ENCODE measurements around the gene MACROD2. TPM values are rescaled to one million over a fixed set of nuclear protein-coding genes. Genes with fewer than 3 reads are reported as not detected.

The MACROD2 gene
- polyA plus RNA-seq, 1 experiment = 0.47 TPM

- H3K27me3 ChIP-seq (ENCODE audit: control insufficient read depth, insufficient read depth, low read length) = no peaks in the 10 kb centered on the region
- H3K4me3 ChIP-seq (ENCODE audit: low read depth, low read length) = no peak overlapping the region
- ChIA-PET POLR2A (no interaction called here), CTCF (no interaction called here)
- no peak for TF ChIP-seq CTCF (IDR thresholded peaks at IDR 0.05; ENCODE audit: insufficient read depth, low read depth, low read length)
- no peak for DNase-seq (ENCODE audit: low read depth)
- no peaks in the 10 kb centered on the region for H3K36me3 ChIP-seq (ENCODE audit: control insufficient read depth, insufficient read depth, low read length)
These were observed 1262.2 kb downstream of the MACROD2 start for GRCh38 chr20:15257569-15257870.

- ChIA-PET CTCF (no interaction called here), POLR2A (no interaction called here)
- DNase-seq (ENCODE audit: low read depth) = no peak
- no peak for TF ChIP-seq CTCF (IDR thresholded peaks at IDR 0.05; ENCODE audit: insufficient read depth, low read depth, low read length)
- Histone ChIP-seq H3K4me3 (ENCODE audit: low read depth, low read length) (no peak overlapping the region), H3K36me3 (ENCODE audit: control insufficient read depth, insufficient read depth, low read length) (no peaks in the 10 kb centered on the region), H3K27me3 (ENCODE audit: control insufficient read depth, insufficient read depth, low read length) (no peaks in the 10 kb centered on the region)
These were observed 1270.4 kb downstream of the MACROD2 start for GRCh38 chr20:15265581-15266309.

GRCh38 chr20:15267935-15268334 is 1272.6 kb downstream of the MACROD2 start:
- H3K4me3 ChIP-seq (ENCODE audit: low read depth, low read length) = no peak overlapping the region
- ChIA-PET POLR2A (no interaction called here), CTCF (no interaction called here)
- DNase-seq (ENCODE audit: low read depth) = no peak
- no peaks in the 10 kb centered on the region for H3K36me3 ChIP-seq (ENCODE audit: control insufficient read depth, insufficient read depth, low read length)
- H3K27me3 ChIP-seq (ENCODE audit: control insufficient read depth, insufficient read depth, low read length) = no peaks in the 10 kb centered on the region
- TF ChIP-seq CTCF (IDR thresholded peaks at IDR 0.05; ENCODE audit: insufficient read depth, low read depth, low read length) = no peak

- ChIA-PET POLR2A (no interaction called here), CTCF (no interaction called here)
- no peaks in the 10 kb centered on the region for H3K36me3 ChIP-seq (ENCODE audit: control insufficient read depth, insufficient read depth, low read length)
- TF ChIP-seq CTCF (IDR thresholded peaks at IDR 0.05; ENCODE audit: insufficient read depth, low read depth, low read length) = no peak
- H3K4me3 ChIP-seq (ENCODE audit: low read depth, low read length) = no peak overlapping the region
- no peaks in the 10 kb centered on the region for H3K27me3 ChIP-seq (ENCODE audit: control insufficient read depth, insufficient read depth, low read length)
- DNase-seq (ENCODE audit: low read depth) = no peak
These were observed 1282.7 kb downstream of the MACROD2 start for GRCh38 chr20:15278041-15278440.

GRCh38 chr20:15287329-15287728 is 1292.0 kb downstream of the MACROD2 start:
- POLR2A ChIA-PET = no interaction called here

More at GRCh38 chr20:15287329-15287728, 1292.0 kb downstream of the MACROD2 start:
- CTCF ChIA-PET = interaction anchor here (0.9 kb wide), 1 partner anchor 946 kb away, joined by 3 read pairs; no protein-coding TSS in a partner anchor
- DNase-seq (ENCODE audit: low read depth) = no peak
- TF ChIP-seq CTCF (IDR thresholded peaks at IDR 0.05; ENCODE audit: insufficient read depth, low read depth, low read length) = no peak
- no peaks in the 10 kb centered on the region for H3K36me3 ChIP-seq (ENCODE audit: control insufficient read depth, insufficient read depth, low read length)
- H3K4me3 ChIP-seq (ENCODE audit: low read depth, low read length) = no peak overlapping the region
- H3K27me3 ChIP-seq (ENCODE audit: control insufficient read depth, insufficient read depth, low read length) = no peaks in the 10 kb centered on the region

Measured in BJ (cell line).